ENCODE results near the gene GRM7. TPM values are rescaled to one million over a fixed set of nuclear protein-coding genes. Genes with fewer than 3 reads are reported as not detected.

Gene GRM7
- total and polyA plus RNA-seq, 4 donors, result 0.20 to 1.3 (median 0.80) TPM

- no peaks in the 10 kb centered on the region for H3K4me1 ChIP-seq (ENCODE audit: control insufficient read depth in 5 of 5, insufficient read depth in 5 of 5, low read length in 5 of 5)
- DNase-seq (no peak), ATAC-seq (ENCODE audit: insufficient read depth, low FRiP score) (no peak)
- H3K27ac ChIP-seq (ENCODE audit: low read depth in 1 of 2, low read length in 1 of 2), result no peak overlapping the region
- no peak overlapping the region for H3K9ac ChIP-seq (ENCODE audit: insufficient read depth in 1 of 2, low read length in 2 of 2)
- H3K27me3 ChIP-seq (ENCODE audit: control insufficient read depth in 3 of 3, insufficient read depth in 3 of 3, low read length in 2 of 3), result no peaks in the 10 kb centered on the region
- H3K36me3 ChIP-seq (ENCODE audit: control insufficient read depth in 4 of 4, insufficient read depth in 4 of 4, low read length in 4 of 4), result no peaks in the 10 kb centered on the region
- WGBS, 2 donors, result 96 to 98% methylated on average over 2 of the region's 2 CpGs
- no peak for TF ChIP-seq CTCF (IDR thresholded peaks at IDR 0.05; ENCODE audit: control extremely low read depth, extremely low read depth)
- H3K4me3 ChIP-seq, result no peak overlapping the region
- H3K9me3 ChIP-seq (ENCODE audit: control insufficient read depth in 4 of 4, insufficient read depth in 3 of 4, low read length in 3 of 4), result peaks cover 0 to 3% (median 0%) of the 10 kb centered on the region in 4 donors
Observed at GRCh38 chr3:7396534-7396933, 535.6 kb downstream of the GRM7 start.

GRCh38 chr3:7397097-7397496, 536.2 kb downstream of the GRM7 start:
- Histone ChIP-seq H3K36me3 (ENCODE audit: control insufficient read depth in 4 of 4, insufficient read depth in 4 of 4, low read length in 4 of 4) (no peaks in the 10 kb centered on the region), H3K9ac (ENCODE audit: insufficient read depth in 1 of 2, low read length in 2 of 2) (no peak overlapping the region), H3K27me3 (ENCODE audit: control insufficient read depth in 3 of 3, insufficient read depth in 3 of 3, low read length in 2 of 3) (no peaks in the 10 kb centered on the region), H3K27ac (ENCODE audit: low read depth in 1 of 2, low read length in 1 of 2) (no peak overlapping the region), H3K4me3 (no peak overlapping the region), H3K9me3 (ENCODE audit: control insufficient read depth in 4 of 4, insufficient read depth in 3 of 4, low read length in 3 of 4) (peaks cover 0 to 3% (median 0%) of the 10 kb centered on the region in 4 donors), H3K4me1 (ENCODE audit: control insufficient read depth in 5 of 5, insufficient read depth in 5 of 5, low read length in 5 of 5) (no peaks in the 10 kb centered on the region)
- ATAC-seq (ENCODE audit: insufficient read depth, low FRiP score), result no peak
- 93 to 95% methylated on average over 2 of the region's 2 CpGs for WGBS, 2 donors
- TF ChIP-seq CTCF (IDR thresholded peaks at IDR 0.05; ENCODE audit: control extremely low read depth, extremely low read depth), result no peak
- no peak for DNase-seq

GRCh38 chr3:7400360-7400759, 539.4 kb downstream of the GRM7 start:
- ATAC-seq (ENCODE audit: insufficient read depth, low FRiP score) (no peak), DNase-seq (no peak)
- Histone ChIP-seq H3K36me3 (ENCODE audit: control insufficient read depth in 4 of 4, insufficient read depth in 4 of 4, low read length in 4 of 4) (no peaks in the 10 kb centered on the region), H3K4me1 (ENCODE audit: control insufficient read depth in 5 of 5, insufficient read depth in 5 of 5, low read length in 5 of 5) (no peaks in the 10 kb centered on the region), H3K27ac (ENCODE audit: low read depth in 1 of 2, low read length in 1 of 2) (no peak overlapping the region), H3K9ac (ENCODE audit: insufficient read depth in 1 of 2, low read length in 2 of 2) (no peak overlapping the region), H3K9me3 (ENCODE audit: control insufficient read depth in 4 of 4, insufficient read depth in 3 of 4, low read length in 3 of 4) (no peaks in the 10 kb centered on the region), H3K27me3 (ENCODE audit: control insufficient read depth in 3 of 3, insufficient read depth in 3 of 3, low read length in 2 of 3) (no peaks in the 10 kb centered on the region), H3K4me3 (no peak overlapping the region)
- WGBS, 2 donors, result 85 to 87% methylated on average over 2 of the region's 2 CpGs
- no peak for TF ChIP-seq CTCF (IDR thresholded peaks at IDR 0.05; ENCODE audit: control extremely low read depth, extremely low read depth)

GRCh38 chr3:7401418-7401817, 540.5 kb downstream of the GRM7 start:
- WGBS, 2 donors, result 92 to 97% methylated on average over 1 of the region's 1 CpG
- no peak overlapping the region for H3K4me3 ChIP-seq
- H3K9ac ChIP-seq (ENCODE audit: insufficient read depth in 1 of 2, low read length in 2 of 2), result no peak overlapping the region
- H3K36me3 ChIP-seq (ENCODE audit: control insufficient read depth in 4 of 4, insufficient read depth in 4 of 4, low read length in 4 of 4), result no peaks in the 10 kb centered on the region
- no peak for TF ChIP-seq CTCF (IDR thresholded peaks at IDR 0.05; ENCODE audit: control extremely low read depth, extremely low read depth)
- ATAC-seq (ENCODE audit: insufficient read depth, low FRiP score) (no peak), DNase-seq (no peak)
- H3K27me3 ChIP-seq (ENCODE audit: control insufficient read depth in 3 of 3, insufficient read depth in 3 of 3, low read length in 2 of 3), result no peaks in the 10 kb centered on the region
- H3K4me1 ChIP-seq (ENCODE audit: control insufficient read depth in 5 of 5, insufficient read depth in 5 of 5, low read length in 5 of 5), result no peaks in the 10 kb centered on the region
- no peaks in the 10 kb centered on the region for H3K9me3 ChIP-seq (ENCODE audit: control insufficient read depth in 4 of 4, insufficient read depth in 3 of 4, low read length in 3 of 4)
- H3K27ac ChIP-seq (ENCODE audit: low read depth in 1 of 2, low read length in 1 of 2), result no peak overlapping the region

Measured in lung (tissue), 12 donors.